Endometrium (tissue), 2 donors: Measurements from ENCODE around the gene TCF23.

ENCODE experiments used
- FAIRE-seq: peaks from 2 replicates; lab custom pipeline; 2012; peaks lifted over from hg19 to GRCh38; lab: Jason Lieb, UNC
- donor health status: control.
- donor health status: control.

TCF23 gene

GRCh38 chr2:27128668-27129571, 19.9 kb upstream of the TCF23 start:
- FAIRE-seq: no peak

GRCh38 chr2:27130396-27130795, 18.4 kb upstream of the TCF23 start:
- FAIRE-seq: no peak

- FAIRE-seq: no peak
These were observed 17.4 kb upstream of the TCF23 start for GRCh38 chr2:27131429-27131828.

GRCh38 chr2:27133195-27133875, 15.5 kb upstream of the TCF23 start:
- no peak for FAIRE-seq

GRCh38 chr2:27133905-27134780, 14.7 kb upstream of the TCF23 start, which contains the start of gene PREB:
PREB (minus strand) TSS chr2:27134636; CDS start chr2:27134421, 215 bp downstream.
- no peak for FAIRE-seq

- no peak for FAIRE-seq
These were observed 13.9 kb upstream of the TCF23 start for GRCh38 chr2:27134781-27135477.

GRCh38 chr2:27135478-27135955, 13.3 kb upstream of the TCF23 start:
- FAIRE-seq: no peak

GRCh38 chr2:27136751-27137150, 12.1 kb upstream of the TCF23 start:
- FAIRE-seq: no peak

GRCh38 chr2:27137322-27137935, 11.4 kb upstream of the TCF23 start:
- no peak for FAIRE-seq

- FAIRE-seq: no peak
These were observed 10.7 kb upstream of the TCF23 start for GRCh38 chr2:27138111-27138510.

- FAIRE-seq: no peak
These were observed 9.5 kb upstream of the TCF23 start, which contains the start of gene PRR30 for GRCh38 chr2:27139310-27139709. PRR30 (minus strand) TSS chr2:27139410; CDS start chr2:27138329, 1,081 bp downstream.

- FAIRE-seq: no peak
These were observed 5.5 kb upstream of the TCF23 start for GRCh38 chr2:27143285-27143684.

- no peak for FAIRE-seq
These were observed 3.1 kb upstream of the TCF23 start for GRCh38 chr2:27145682-27146081.

GRCh38 chr2:27147935-27148334, 869 bp upstream of the TCF23 start:
- no peak for FAIRE-seq

- no peak for FAIRE-seq
These were observed 984 bp downstream of the TCF23 start for GRCh38 chr2:27149570-27150405.

GRCh38 chr2:27150639-27151230, 1.9 kb downstream of the TCF23 start:
- FAIRE-seq: no peak

- FAIRE-seq: no peak
These were observed 3.4 kb downstream of the TCF23 start for GRCh38 chr2:27152102-27152795.

- FAIRE-seq: no peak
These were observed 4.1 kb downstream of the TCF23 start for GRCh38 chr2:27152796-27153464.
